ENCODE results near the gene ANP32A.

DNA sequence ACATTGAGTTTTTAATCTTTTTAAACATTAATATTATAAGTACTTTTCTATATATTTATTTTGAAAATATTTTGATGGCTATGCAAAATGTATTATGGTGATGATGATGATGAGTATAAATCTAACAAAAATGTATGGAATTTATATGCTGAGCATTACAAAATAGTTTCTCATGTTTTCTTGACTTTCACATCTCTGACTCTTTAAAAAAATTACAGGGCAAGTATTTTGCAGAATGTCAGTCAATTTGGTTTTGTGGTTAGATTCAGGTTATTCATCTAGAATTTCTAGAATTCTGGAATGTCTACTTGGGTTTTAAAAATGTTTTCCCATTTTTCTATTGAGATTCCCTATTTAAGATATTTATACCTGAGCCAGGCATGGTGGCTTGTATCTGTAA is 41.7 kb upstream of the ANP32A start:
- TF ChIP-seq, protein P1, sequence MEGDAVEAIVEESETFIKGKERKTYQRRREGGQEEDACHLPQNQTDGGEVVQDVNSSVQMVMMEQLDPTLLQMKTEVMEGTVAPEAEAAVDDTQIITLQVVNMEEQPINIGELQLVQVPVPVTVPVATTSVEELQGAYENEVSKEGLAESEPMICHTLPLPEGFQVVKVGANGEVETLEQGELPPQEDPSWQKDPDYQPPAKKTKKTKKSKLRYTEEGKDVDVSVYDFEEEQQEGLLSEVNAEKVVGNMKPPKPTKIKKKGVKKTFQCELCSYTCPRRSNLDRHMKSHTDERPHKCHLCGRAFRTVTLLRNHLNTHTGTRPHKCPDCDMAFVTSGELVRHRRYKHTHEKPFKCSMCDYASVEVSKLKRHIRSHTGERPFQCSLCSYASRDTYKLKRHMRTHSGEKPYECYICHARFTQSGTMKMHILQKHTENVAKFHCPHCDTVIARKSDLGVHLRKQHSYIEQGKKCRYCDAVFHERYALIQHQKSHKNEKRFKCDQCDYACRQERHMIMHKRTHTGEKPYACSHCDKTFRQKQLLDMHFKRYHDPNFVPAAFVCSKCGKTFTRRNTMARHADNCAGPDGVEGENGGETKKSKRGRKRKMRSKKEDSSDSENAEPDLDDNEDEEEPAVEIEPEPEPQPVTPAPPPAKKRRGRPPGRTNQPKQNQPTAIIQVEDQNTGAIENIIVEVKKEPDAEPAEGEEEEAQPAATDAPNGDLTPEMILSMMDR (conservative IDR thresholded peaks at IDR 0.05 in 1 of 2, IDR thresholded peaks at IDR 0.05 in 1 of 2; ENCODE audit: extremely low read depth in 1 of 2, insufficient read depth in 1 of 2, low read depth in 1 of 2, low read length in 2 of 2): no peak
- TF ChIP-seq EZH2 (IDR thresholded peaks at IDR 0.05; ENCODE audit: borderline replicate concordance, low read length): no peak

Data from mammary epithelial cell (primary cell).